Stimulated activated CD8-positive, alpha-beta memory T cell treated with anti-CD3 and anti-CD28 coated beads, Interleukin-2, amount 100 ng/mL, for 1 hour (primary cell): Measurements from ENCODE around the gene ANKS1B.
"Not testable (repeated sequence)": the region's sequence is repeated elsewhere in the genome, so short reads cannot be mapped to it uniquely, and the experiment has no call there.

ENCODE experiments used
- DNase-seq, 2 donors: peaks; one replicate each; pipeline ENCODE4 v3.0.0-alpha.2; 2020; ENCODE audit warnings: low read depth in 2 of 2

Gene ANKS1B

DNA sequence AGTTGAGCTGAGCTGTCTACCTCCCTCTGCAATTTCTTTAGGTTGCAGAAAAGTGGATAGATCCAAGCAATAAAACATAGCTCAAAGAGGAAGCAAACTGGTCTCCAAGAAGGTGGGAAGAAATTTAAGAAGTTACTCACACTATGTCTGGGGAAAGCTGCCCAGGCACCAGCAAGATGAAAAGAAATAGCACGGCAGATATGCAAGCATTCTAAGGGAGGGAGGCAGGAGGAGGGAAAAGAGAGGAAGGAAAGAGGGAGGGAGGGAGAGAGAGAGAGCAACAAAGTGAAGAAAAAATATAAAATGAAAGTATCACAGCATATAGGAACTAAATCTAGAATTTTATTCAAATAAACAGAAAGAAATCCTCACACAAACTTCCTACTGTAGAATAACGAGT, 1099.0 kb downstream of the ANKS1B start:
- no peak for DNase-seq

DNA sequence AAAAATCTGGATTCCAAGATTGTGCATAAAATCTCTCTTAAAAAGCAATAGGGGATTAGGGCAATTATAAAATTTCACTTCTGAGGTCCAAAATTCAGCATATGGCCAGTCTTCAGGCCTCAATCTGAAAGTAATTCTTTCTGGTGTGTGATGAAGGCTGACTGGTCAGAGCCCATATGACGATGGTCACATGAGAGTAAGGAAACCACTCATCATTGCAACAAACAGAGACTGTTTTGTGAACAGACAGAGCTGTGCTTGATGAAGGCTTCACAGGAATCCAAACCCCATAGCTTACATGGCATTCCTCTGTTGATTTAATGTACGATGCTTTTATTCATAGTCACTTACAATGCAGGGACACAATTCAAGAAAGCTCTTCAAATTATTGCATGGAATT, 1101.5 kb downstream of the ANKS1B start:
- DNase-seq: no peak

DNA sequence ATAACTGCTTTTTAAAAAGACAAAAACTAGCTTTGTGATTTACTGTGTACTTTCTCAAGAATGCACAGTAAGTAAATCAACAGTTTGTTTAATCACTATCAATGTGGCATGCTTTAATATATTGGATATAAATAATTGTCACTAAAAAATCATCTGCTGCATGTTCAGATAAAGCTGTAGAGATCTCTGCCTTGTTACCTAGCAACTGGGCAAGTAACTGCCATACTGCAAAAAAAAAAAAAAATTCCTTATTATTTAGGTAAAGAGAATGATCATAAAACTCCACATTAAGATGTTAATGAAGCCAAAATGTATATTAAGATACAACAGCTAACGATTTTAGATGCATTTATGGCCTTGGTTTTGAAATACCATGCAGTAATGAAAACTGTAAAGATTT, 1102.2 kb downstream of the ANKS1B start:
- DNase-seq: no peak

DNA sequence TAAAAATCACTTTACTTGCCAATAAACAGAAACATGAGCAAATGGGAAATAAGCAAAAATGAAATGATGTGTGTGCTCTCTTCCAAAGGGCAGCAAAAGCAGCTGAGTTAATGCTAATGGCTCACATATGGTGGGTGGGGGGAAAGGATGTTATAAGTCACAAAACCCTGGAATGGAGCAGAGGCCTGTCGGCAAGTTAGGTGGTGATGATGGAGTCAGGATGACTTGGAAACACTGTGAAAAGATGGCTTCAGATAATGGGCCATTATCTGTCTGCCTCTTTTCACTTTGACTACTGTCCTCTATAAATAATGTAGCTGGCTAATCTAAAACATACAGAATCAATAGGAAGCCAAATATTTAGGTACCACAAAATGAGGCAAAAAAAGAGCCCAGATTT, 1111.0 kb downstream of the ANKS1B start:
- no peak for DNase-seq

DNA sequence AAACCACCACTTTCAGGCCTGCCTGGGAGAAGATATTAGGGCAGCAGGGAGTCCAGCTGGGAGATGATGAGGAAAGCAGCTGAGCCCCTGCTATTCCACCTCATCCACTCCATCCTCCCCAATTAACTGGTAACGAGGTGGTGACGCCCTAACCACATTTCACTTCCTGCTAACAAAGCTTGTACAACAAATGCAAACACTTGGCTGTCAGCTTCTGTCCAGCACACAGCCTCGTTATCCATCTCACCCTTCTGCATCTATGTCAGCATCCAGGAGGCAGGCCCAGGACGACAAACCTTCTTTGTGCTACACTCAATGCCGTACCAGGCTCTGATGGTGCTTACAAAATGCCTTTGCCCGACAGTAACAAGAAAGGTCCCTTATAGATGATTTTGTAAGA, 1114.2 kb downstream of the ANKS1B start:
- no peak for DNase-seq

DNA sequence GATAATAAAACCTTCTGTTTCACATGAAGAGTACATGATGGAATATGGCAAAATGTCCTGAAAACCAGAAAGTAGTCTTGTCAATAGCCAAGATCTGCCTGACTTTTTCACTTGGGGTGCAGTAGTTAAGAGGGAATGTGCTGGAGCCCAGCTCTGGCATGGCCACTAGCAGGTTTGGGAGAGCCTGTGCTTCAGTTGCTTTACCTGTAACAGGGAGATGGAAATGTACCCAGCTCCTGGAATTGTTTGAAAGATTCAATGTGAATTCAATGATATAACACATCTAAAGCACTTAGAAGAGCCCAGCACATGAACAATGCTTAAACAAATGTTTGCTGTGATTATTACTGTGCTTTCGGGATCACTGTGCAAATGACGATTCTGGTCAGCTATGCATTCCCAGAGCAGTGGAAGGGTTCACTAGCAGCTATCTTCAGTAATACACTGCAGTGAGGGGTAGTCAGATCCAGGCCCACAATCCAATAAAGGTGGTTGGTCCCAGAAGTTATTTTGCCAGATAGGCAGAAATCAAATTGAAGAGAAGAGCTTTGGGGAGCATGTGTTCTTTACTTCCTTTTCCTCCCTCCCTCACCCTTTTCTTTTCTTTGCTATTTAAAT, 1114.7 kb downstream of the ANKS1B start:
- no peak for DNase-seq

DNA sequence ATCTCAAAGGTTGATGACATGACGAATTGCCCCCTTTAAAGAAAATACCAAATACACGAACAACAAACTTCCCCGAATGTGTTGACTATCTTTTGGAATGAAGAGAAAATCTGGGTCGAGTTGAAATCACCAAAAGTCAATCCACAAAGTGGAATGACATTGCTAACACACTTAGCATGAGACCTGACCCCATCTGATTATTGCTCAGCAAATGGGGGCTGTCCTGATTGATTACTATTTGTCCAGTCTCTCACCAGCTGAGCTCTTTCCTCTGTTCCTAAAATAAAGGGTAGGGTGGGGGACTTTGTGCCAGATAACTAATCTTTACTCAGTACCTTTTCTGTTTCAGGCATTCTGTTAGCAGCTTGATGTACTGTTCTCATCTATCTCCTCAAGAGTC, 1116.2 kb downstream of the ANKS1B start:
- no peak for DNase-seq

DNA sequence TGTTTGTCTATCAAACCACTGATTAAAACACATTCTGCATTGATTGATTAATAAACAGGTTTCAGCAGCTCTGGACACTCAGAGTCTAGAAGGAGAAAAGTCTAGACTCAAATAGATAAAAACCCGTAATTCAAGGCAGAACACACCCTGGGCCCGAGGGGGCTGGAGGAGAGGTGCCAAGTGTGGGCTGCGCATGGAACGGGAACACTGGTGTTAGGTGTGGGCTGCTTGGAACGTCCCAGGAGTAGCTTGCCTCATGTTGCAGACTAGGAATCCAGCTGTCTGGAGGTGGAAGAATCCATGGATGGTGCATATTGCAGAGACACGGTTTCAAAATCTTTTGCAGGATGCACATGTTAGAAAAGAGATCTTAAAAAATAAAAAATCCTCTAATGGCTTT, 1116.7 kb downstream of the ANKS1B start:
- no peak for DNase-seq

DNA sequence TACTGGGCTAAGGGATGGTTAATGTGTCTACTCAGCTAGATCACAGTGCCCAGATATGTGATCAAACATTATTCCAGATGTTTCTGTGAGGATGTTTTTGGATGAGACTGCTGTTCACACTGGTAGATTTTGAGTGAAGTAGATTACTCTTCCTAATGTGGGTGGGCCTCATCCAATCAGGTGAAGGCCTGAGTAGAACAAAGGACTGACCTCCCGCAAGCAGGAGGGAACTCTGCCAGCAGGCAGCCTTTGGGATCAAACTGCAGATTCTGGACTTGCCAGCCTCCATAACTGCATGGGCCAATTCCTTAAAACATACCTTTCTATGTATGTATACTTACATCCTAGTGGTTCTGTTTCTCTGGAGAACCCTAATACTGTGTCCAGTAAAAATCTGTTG, 1120.4 kb downstream of the ANKS1B start:
- no peak for DNase-seq

DNA sequence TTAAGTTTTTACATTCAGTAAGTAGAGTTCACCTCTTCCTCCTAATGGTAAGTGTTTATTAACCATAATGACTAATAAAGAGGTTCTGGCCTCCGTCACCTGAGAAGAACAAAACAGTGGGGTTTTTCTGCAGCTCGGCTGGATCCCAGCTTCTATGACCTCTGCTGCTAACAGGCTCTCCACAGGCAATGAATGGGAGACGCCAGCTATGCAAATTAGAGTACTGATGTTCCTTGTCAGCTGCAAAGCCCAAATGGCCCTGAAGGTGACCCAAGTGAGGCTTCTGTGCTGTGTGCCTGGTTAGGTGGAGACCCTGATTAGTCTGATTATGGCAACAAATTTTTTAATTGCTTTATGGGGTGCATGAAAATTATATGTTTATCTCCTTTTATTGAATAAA, 1121.6 kb downstream of the ANKS1B start:
- DNase-seq: no peak

DNA sequence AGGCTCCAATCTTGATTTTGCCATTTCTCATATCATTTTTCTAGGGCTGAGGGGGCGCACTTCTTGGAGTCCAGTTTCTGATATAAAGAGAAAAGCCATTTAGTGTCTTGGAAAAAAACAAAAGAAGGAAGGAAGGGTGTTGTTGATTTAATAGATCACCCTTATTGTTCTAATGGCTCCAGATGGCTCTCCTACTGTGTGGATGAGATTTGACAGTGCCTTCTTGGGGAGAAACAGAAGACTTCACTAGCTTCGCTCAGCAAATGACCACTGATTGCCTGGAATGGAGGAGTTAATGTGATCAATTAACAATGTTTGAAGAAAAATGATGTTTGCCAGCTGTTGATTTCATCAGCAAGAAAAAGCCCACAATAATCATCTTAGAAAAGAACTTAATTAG, 1123.5 kb downstream of the ANKS1B start:
- no peak for DNase-seq

DNA sequence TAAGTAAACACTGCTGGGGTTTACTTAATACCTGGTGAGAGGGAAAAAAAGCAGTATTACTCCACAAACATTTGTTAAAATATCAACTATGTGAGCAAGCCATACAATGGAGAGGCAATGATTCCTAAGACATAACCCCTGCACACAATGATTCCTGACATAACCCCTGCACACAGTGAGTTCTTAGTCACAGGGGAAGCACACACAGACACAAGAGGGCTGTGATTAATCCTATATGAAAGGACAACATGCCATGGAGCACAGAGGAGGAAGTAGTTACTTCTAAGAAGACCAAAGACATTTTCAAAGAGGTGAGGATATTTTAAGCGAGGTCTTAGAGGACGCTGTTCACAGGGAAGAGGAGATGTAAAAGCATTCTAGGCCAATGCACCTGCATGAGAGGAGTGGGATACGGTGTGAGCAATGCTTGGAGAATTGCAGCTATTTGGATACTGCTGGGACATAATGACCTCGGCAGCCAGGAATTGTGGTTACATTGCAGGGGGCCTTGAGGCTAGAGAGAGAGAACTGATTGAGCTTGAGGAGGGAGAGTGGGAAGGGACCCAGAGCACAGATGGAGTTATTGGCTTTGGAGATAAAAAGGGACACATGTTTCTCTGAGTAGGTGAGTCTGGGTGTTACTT, 1127.7 kb downstream of the ANKS1B start:
- DNase-seq: no peak

DNA sequence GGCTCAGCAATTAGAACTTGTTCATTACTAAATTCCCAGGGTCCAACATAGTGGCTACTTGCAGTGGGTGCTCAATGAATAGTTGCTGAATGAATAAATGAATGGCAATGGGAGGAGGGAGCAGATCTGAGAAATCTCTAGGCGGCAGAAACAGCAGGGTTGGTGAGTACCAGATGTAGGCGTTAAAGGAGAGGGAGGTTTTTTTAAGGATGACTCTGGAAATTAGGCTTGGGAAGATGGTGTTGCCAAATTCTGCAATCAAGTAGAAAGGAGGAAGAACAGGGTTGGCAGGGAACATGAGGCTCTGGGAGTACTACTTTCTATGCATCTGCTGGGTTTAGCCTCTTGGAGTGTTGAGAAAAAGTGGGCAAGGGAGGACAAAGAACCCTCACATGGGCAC, 1132.6 kb downstream of the ANKS1B start:
- DNase-seq: no peak

DNA sequence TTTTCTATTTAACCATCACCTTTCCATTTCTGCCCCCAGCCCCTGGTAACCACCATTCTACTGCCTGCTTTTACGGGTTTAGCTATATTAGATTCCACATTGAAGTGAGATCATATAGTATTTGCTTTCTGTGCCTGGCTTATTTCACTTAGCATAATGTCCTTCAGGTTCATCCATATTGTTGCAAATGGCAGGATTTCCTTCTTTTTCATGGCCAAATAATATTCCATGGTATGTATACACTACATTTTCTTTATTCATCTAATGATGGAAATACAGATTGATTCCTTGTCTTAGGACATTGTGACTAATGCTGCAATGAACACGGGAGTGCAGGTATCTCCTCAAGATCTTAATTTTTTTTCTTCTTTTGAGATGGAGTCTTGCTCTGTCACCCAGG, 1137.5 kb downstream of the ANKS1B start:
- no peak for DNase-seq

DNA sequence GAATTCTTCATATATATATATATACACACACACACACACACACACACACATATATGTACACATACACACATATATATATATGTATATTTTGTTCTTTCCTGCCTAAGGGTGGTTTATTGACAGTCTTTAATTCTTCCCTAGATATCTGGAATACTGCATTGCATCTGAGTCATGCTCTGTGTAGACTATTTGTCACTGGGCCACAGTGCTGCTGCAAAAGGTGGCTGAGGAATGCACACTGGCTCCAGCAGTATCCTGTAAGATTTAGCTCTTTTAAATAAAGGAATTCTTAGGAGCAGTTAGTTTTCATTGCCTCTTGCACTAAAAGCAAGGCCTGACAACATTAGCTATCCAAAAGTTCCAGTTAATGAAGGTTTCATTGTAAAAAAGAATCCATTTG, 1138.8 kb downstream of the ANKS1B start:
- DNase-seq: no peak

DNA sequence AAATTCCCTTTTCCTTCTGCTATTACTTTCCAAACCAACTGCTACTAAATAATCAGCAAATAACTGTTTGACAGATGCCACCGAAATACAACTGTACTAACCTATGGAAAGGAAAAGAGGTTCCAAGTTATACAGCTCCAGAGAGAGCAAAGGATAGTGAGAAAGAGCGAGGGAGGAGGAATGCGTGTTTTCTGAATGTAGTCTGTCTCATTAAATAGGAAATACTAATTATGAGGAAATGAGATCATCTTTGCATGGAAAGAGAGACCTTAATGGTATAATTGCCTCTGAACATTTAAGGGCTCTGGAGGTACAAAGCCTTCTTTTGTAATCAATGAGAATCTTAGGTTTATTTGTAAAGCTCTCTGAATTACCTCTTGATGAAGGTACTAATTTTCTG, 1144.4 kb downstream of the ANKS1B start:
- no peak for DNase-seq

DNA sequence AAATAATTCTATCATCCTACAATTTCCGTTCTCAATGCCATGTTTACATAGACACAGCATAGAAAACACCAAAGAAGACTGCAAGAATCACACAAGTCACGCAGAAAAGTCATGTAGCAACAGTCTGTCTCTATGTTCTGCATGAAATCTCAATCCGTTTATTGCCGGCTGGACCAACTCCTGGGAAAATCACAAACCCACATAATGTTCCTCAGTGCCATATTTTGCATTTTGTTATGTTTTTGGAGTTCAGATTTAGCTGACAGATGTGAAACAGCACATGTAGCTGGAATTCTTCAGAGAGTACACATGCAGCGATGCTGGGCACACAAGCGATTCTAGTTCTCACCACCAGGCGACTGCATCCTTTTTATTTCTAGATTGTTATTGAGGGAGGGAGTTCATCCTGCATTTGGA, 1146.5 kb downstream of the ANKS1B start:
- no peak for DNase-seq

DNA sequence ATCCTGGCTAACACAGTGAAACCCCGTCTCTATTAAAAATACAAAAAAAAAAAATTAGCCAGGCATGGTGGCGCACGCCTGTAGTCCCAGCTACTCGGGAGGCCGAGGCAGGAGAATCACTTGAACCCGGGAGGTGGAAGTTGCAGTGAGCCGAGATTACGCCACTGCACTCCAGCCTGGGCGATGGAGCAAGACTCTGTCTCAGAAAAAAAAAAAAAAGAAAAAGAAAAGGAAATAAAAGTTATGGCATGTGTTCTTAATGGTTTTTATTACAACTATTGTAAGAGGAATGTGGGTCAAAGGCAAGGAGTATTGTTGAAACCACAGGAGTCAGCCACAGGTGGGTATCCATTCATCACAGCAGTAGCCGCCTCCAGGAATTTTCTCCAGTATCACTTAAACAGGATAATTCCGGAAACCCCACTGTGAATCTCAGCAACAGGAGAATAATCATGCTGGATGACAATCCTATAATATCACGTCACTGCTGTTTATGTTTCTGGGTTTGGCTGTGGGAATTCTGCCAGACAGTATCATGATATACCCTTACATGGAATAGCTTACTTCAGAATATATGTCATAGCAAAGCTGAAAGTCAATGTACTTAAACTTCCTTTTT, 1147.5 kb downstream of the ANKS1B start:
- not testable (repeated sequence) for DNase-seq

DNA sequence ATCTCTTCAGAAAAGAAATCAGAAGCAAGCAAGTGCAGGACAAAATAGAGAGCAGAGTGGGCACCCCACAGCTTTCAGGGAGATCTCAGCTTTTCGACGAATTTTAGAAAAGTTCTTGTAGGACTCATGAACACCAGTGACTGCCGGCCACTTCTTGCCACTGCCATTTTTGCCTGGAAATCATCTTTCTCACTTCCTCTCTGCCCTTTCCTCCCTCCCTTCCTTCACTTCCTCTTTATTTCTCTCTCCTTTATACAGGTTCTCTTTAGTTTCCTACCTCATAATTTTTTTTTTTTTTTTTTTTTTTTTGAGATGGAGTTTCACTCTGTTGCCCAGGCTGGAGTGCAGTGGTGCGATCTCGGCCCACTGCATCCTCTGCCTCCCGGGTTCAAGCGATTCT, 1154.1 kb downstream of the ANKS1B start:
- DNase-seq: no peak

DNA sequence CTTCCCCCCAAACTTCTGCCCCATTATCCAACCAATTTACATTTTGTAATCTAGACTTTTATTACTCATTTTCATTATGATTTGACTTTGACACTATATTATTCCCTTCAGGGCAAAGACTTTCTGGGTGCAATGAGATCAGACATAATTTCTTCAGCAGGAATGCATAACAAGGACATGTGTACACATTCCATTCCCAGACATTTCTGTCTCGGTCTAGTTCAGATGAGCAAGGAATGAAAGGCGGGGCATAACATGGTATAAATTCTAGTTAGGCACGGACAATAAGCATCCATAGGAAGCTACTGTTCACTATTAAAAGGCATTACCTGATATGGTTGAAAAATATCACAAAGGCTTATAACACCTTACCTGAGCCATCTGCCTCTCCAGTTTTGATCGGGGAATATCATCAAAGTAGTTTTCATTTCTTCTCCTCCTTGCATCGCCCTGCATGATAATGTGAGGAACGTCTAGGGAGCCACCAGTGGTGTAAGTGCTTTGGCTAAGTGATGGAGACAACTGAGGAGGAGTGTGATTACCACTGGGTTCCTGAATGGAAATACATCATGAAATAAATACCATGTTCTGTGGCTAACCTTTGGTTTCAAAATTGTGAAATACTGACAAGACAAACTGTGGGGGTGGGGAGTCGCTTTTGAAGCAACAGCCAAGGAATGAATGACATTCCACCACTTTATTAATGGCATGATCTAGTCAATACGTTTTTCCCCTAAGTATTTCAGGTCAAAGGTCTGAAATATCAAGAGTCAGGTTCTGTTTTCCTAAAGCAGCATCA, 1155.7 kb downstream of the ANKS1B start:
- DNase-seq: no peak

DNA sequence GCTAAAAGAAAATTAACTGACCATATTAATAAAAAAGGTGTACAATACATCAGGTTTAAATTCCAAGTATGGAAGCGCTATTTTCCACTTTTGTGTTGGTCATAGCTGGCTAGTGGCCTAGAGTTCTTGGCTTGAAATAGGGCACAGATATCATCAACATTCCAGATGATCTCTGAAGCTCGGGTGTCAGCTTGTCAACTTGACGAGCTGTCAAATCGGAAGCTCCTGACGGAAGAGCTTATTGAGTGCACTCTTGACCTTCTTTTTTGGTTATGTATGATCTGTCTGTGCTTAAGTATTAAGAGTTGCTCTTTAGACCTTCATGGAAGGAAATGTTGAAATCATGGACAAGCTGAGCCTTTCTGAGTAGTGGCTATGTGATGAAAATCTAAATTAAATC, 1161.7 kb downstream of the ANKS1B start:
- DNase-seq: no peak

DNA sequence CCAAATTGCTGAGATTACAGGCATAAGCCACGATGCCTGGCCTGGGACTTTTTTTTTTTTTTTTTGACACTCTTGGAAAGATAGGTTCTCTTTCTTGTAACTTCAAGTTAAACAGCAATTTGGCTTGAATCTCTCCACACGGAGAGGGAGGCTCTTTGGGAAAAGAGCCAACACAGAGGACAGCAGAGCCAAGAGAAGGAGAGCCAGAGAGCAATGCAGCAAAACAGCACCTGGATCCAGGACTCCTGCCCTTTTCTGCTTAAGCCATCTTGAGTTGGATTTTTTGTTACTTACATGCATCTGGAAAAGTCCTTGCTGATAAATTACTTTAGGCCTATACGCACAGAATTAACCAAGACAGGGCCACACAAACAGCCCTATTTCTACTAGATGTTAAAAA, 1162.9 kb downstream of the ANKS1B start:
- no peak for DNase-seq

DNA sequence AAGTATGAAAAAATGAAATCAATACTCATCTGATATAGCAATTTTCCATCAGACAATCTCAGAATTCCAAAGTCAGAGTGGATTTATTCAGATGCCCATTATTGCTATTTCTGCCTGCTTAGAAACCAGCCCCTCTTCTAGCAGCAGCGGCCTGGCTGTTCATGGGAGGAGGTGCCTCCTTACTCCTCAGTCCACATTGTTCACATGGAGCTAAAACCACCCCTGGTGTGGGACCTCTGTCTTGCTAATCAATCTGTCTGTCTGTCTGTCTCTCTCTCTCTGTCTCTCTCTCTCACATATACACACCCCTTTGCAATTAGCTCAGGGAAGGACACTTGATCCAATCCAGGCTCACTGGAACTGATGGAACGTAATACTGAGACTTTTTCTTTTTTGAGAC, 1163.5 kb downstream of the ANKS1B start:
- DNase-seq: no peak
